GM12878 (cell line): ENCODE measurements around the gene DIO3.

ENCODE experiments used
- BACH1 ChIP-seq: fragments of 450-650 bp; IDR thresholded peaks from 2 replicates; pipeline ENCODE4 v1.6.1; 2017; ENCODE audit warnings: mild to moderate bottlenecking, borderline replicate concordance
- CEBPB ChIP-seq, 2 experiments: fragments of 150-350 bp in 1 of 2; IDR thresholded peaks; 2 replicates each; pipeline ENCODE4 v1.6.1; 2012 to 2014; ENCODE audit warnings: low read depth in 2 of 2, low read length in 2 of 2, borderline replicate concordance in 1 of 2, inconsistent platforms in 1 of 2
- FOXK2 ChIP-seq: fragments of 450-650 bp; IDR thresholded peaks from 2 replicates; pipeline ENCODE4 v1.6.1; 2017; ENCODE audit warnings: mild to moderate bottlenecking, moderate library complexity
- FOXM1 ChIP-seq: IDR thresholded peaks from 2 replicates; pipeline ENCODE4 v1.6.1; 2012; ENCODE audit warnings: low read depth, mild to moderate bottlenecking, inconsistent platforms, low read length, moderate library complexity
- JUND ChIP-seq: IDR thresholded peaks from 2 replicates; pipeline ENCODE4 v1.6.1; 2012; ENCODE audit warnings: low read depth, mild to moderate bottlenecking, low read length, improper control_type of control experiment, moderate library complexity
- MXI1 ChIP-seq: fragments of 150-350 bp; IDR thresholded peaks from 2 replicates; pipeline ENCODE4 v1.6.1; 2011; ENCODE audit warnings: low read depth, mild to moderate bottlenecking, inconsistent platforms, low read length, improper control_type of control experiment
- POLR2A ChIP-seq: IDR thresholded peaks from 2 replicates; pipeline ENCODE4 v1.6.1; 2011; ENCODE audit warnings: low read depth, mild to moderate bottlenecking, low read length
- TAF1 ChIP-seq: IDR thresholded peaks from 2 replicates; pipeline ENCODE4 v1.6.1; 2011; ENCODE audit warnings: mild to moderate bottlenecking, low read depth, low read length, borderline replicate concordance
- TF ChIP-seq, protein P1 (sequence below), 3 experiments: IDR thresholded peaks in 2 of 3; conservative IDR thresholded peaks in 1 of 3; 2 replicates each; pipeline ENCODE4 v1.5.1; 2011; ENCODE audit warnings: low read depth in 3 of 3, low read length in 3 of 3, mild to moderate bottlenecking in 3 of 3, control low read depth in 2 of 3, moderate library complexity in 2 of 3, inconsistent platforms in 1 of 3, mixed read lengths in 1 of 3; ENCODE audit not compliant: control insufficient read depth in 2 of 3, insufficient read depth in 1 of 3; ENCODE audit errors: extremely low read depth in 1 of 3

DNA sequence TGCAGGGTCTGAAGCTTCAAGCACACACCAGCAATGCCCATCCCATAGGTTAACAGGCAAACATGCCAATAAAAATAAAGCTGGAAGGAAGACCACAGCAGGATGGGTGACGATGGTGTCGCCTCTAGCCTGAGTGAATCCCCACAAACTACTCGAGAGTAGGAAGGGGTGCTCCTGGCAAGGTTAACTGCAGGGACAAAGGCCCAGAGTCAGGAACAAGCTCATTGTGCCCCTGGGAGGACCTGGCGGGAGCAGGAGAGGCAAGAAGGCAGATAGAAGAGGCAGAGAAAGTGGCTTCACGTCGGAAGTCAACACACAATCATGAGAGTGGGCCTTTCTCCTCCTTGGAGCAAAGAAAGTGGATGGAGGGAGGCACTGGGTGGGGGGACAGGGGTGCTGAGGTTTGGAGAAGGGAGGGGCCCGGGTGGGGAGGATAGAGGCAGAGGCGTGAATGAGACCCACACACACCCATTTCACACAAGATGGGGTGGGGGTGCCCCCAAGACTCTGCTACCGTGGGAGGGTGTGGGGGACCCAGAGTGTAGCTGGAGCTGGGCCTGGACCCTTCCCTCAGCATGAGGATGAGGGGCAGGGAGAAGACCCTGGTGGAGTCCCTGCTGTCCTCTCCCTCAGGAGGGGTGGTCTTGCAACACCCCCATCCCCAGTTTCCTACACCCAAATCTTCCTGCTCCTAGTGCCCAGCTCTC is 43.1 kb downstream of the DIO3 start:
- TF ChIP-seq FOXM1: no peak
- TF ChIP-seq CEBPB (IDR thresholded peaks at IDR 0.05; ENCODE audit: borderline replicate concordance in 1 of 2, low read depth in 2 of 2, low read length in 2 of 2): no peak
- TF ChIP-seq FOXK2: no peak
- TF ChIP-seq BACH1: no peak
- no peak for TF ChIP-seq JUND
- TF ChIP-seq, protein P1, sequence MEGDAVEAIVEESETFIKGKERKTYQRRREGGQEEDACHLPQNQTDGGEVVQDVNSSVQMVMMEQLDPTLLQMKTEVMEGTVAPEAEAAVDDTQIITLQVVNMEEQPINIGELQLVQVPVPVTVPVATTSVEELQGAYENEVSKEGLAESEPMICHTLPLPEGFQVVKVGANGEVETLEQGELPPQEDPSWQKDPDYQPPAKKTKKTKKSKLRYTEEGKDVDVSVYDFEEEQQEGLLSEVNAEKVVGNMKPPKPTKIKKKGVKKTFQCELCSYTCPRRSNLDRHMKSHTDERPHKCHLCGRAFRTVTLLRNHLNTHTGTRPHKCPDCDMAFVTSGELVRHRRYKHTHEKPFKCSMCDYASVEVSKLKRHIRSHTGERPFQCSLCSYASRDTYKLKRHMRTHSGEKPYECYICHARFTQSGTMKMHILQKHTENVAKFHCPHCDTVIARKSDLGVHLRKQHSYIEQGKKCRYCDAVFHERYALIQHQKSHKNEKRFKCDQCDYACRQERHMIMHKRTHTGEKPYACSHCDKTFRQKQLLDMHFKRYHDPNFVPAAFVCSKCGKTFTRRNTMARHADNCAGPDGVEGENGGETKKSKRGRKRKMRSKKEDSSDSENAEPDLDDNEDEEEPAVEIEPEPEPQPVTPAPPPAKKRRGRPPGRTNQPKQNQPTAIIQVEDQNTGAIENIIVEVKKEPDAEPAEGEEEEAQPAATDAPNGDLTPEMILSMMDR (IDR thresholded peaks at IDR 0.05 in 2 of 3, conservative IDR thresholded peaks at IDR 0.05 in 1 of 3; ENCODE audit: control insufficient read depth in 2 of 3, extremely low read depth in 1 of 3, insufficient read depth in 1 of 3, low read depth in 3 of 3, low read length in 3 of 3): no peak
- no peak for TF ChIP-seq POLR2A
- no peak for TF ChIP-seq MXI1
- TF ChIP-seq TAF1: no peak
